HG03439 (cell line): ENCODE measurements around the gene LSR.

Experiments used
- ATAC-seq: cut with Tn5 transposase; IDR thresholded peaks from one replicate; pipeline ENCODE4 v1.9.1; 2021; ENCODE audit warnings: mild to moderate bottlenecking, moderate library complexity; ENCODE audit not compliant: unreplicated experiment

Gene LSR

GRCh38 chr19:35316560-35316959 is 67.8 kb downstream of the LSR start:
- no peak for ATAC-seq
